Smooth muscle cell of the coronary artery (primary cell): Measurements from ENCODE around the gene LZIC. TPM values are rescaled to one million over a fixed set of nuclear protein-coding genes. Genes with fewer than 3 reads are reported as not detected.

Experiments used
- total RNA-seq: library from RNA; depleted of rRNA; stranded (reverse); fragments of >200 nt; gene quantifications from 2 replicates; pipeline ENCODE4 v1.2.3, GENCODE V29; 2014; ENCODE audit warnings: low replicate concordance

Gene LZIC
- 10.6 and 17.1 TPM in 2 replicates for total RNA-seq

DNA sequence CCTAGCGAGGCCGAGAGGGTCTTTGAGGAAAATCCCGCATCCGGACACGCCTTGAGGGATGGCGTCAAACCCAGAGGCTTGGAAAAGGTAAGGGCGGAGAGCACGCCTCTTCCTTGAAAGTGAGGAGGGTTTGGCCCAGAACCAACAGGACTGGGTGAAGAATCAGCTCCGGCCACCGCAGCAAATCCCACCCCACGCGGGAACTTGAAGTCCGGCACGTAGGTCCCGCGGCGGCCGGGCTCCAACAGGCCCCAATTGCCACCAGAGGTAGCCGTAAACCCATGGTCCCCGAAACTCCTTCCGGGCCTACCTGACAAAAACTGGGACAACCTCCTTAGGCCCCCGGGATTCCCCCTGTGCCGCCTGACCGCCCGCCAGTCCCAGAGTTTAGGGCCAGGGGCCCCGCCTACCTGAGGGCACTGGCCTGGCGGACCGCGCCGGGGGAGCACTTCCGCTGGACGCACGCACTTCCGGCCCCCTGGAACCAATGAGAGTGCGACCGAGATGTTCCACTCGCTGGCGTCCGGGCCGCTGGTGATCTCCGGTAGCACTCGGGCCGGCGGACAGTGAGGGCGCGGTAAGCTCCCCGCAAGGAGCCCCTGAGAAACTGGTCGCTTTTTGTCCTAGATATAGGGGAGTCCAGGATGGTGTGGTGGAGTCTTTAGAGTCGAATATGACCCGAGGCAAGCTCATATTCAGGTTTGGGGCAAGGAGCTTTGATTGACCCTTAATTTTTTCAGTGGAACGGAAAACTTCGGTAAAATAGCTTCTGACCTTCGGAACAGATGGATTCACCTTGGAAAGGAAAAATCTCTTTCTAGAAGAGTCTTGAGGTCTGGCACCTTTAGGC lies at the start of gene LZIC, which contains the start of gene NMNAT1:
Gene LZIC, minus strand, starts transcription at position 453 of the 850 bp plus-strand sequence. CDS start 6,772 bp downstream, outside the sequence.
Gene NMNAT1, plus strand, starts transcription at position 537 of the 850 bp plus-strand sequence. CDS start 28,599 bp downstream, outside the sequence.

DNA sequence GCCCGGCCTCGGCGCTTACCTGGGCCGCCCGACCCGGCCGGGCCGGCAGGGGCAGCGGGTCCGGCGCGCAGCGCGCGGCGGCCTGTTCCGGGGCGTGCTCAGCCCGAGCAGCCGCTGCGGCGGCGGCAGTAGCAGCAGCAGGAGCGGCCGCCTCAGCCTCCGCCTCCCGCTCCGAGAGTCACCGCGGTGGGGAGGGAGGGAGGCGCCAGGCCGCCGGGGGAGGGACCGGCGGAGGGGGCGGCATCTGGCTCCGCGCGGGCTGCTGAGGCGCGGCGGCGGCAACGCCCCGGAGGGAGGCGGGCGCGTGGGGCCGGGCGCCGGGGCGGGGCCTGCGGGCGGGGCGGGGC lies 33.1 kb downstream of the LZIC start, which contains the start of gene CTNNBIP1:
Gene CTNNBIP1, minus strand, starts transcription at position 194 of the 347 bp plus-strand sequence. CDS start 38,205 bp downstream, outside the sequence.

Other genes with a start within 250 kb of the LZIC start
- gene CLSTN1, start 119.4 kb downstream of the LZIC start, total RNA-seq: 65.8 and 98.1 TPM in 2 replicates
- 30.4 and 38.4 TPM in 2 replicates for gene CTNNBIP1, start 33.1 kb downstream of the LZIC start, total RNA-seq
- gene NMNAT1, start 84 bp upstream of the LZIC start, total RNA-seq: 12.3 and 18.7 TPM in 2 replicates
- gene RBP7, start 53.8 kb upstream of the LZIC start, total RNA-seq: 1.9 TPM in 1 of 2 replicates, not detected in the other
- gene UBE4B, start 89.6 kb upstream of the LZIC start, total RNA-seq: 16.3 and 22.9 TPM in 2 replicates